NOMO-1 treated with dmso at 0.1 percent for 144 hours (cell line): ENCODE measurements around the gene TCIRG1.
"Not testable (repeated sequence)": the region's sequence is repeated elsewhere in the genome, so short reads cannot be mapped to it uniquely, and the experiment has no call there.

Source experiments
- DNase-seq: peaks from one replicate; lab custom pipeline; 2025; ENCODE audit not compliant: unreplicated experiment; lab: John Stamatoyannopoulos, UW

The TCIRG1 gene

GRCh38 chr11:68038718-68039525 is at the start of gene TCIRG1:
TSS of gene TCIRG1 (plus strand) at chr11:68039025. CDS start at chr11:68041272, 2,247 bp downstream.
- peak; percentile 62 for DNase-seq

- not testable (repeated sequence) for DNase-seq
Observed at GRCh38 chr11:67990546-67991346, 48.1 kb upstream of the TCIRG1 start.

- DNase-seq = not testable (repeated sequence)
Observed at GRCh38 chr11:67991347-67992121, 47.3 kb upstream of the TCIRG1 start.

GRCh38 chr11:67993821-67994220 is 45.0 kb upstream of the TCIRG1 start:
- not testable (repeated sequence) for DNase-seq

- DNase-seq = not testable (repeated sequence)
Observed at GRCh38 chr11:67994387-67994786, 44.4 kb upstream of the TCIRG1 start.

GRCh38 chr11:67995129-67995528 is 43.7 kb upstream of the TCIRG1 start:
- DNase-seq = not testable (repeated sequence)

- not testable (repeated sequence) for DNase-seq
Observed at GRCh38 chr11:67995579-67995978, 43.2 kb upstream of the TCIRG1 start.

GRCh38 chr11:67996051-67996450 is 42.8 kb upstream of the TCIRG1 start:
- no peak for DNase-seq

- peak; percentile 90 for DNase-seq
Observed at GRCh38 chr11:67996622-67997474, 42.0 kb upstream of the TCIRG1 start.

GRCh38 chr11:67997475-67997921 is 41.3 kb upstream of the TCIRG1 start:
- DNase-seq = no peak

- no peak for DNase-seq
Observed at GRCh38 chr11:67998150-67999045, 40.4 kb upstream of the TCIRG1 start.

- no peak for DNase-seq
Observed at GRCh38 chr11:67999201-67999629, 39.6 kb upstream of the TCIRG1 start.

GRCh38 chr11:67999704-68000103 is 39.1 kb upstream of the TCIRG1 start:
- DNase-seq = no peak

GRCh38 chr11:68002575-68002937 is 36.3 kb upstream of the TCIRG1 start:
- DNase-seq = peak; percentile 62

- peak; percentile 34 for DNase-seq
Observed at GRCh38 chr11:68002938-68003845, 35.6 kb upstream of the TCIRG1 start.

- peak; percentile 83 for DNase-seq
Observed at GRCh38 chr11:68003846-68004550, 34.8 kb upstream of the TCIRG1 start, which contains the start of gene UNC93B1. TSS of gene UNC93B1 (minus strand) at chr11:68004097. CDS start at chr11:68004043, 54 bp downstream.

- DNase-seq = no peak
Observed at GRCh38 chr11:68004551-68005335, 34.1 kb upstream of the TCIRG1 start.
